HEK293 (cell line): ENCODE data around the gene UNC93B1.

Source experiments
- CTCF ChIP-seq: fragments of 450-650 bp; formaldehyde crosslinking; IDR thresholded peaks from 2 replicates; pipeline ENCODE4 v1.5.1; 2016; ENCODE audit warnings: missing biosample characterization, missing genetic modification characterization
- ZNF223 ChIP-seq: fragments of 450-650 bp; formaldehyde crosslinking; IDR thresholded peaks from 2 replicates; pipeline ENCODE4 v1.5.1; 2016; ENCODE audit warnings: missing biosample characterization, missing genetic modification characterization
- ZNF239 ChIP-seq: fragments of 450-650 bp; formaldehyde crosslinking; IDR thresholded peaks from 2 replicates; pipeline ENCODE4 v1.5.1; 2016; ENCODE audit warnings: missing biosample characterization, missing genetic modification characterization
- ZNF394 ChIP-seq: fragments of 450-650 bp; formaldehyde crosslinking; IDR thresholded peaks from 2 replicates; pipeline ENCODE4 v1.5.1; 2016; ENCODE audit warnings: missing biosample characterization, missing genetic modification characterization, mild to moderate bottlenecking, moderate library complexity, borderline replicate concordance
- ZNF521 ChIP-seq: fragments of 450-650 bp; formaldehyde crosslinking; IDR thresholded peaks from 2 replicates; pipeline ENCODE4 v1.5.1; 2017; ENCODE audit warnings: missing biosample characterization, mild to moderate bottlenecking, missing genetic modification characterization
- ZNF660 ChIP-seq: fragments of 450-650 bp; IDR thresholded peaks from 2 replicates; pipeline ENCODE4 v1.5.1; 2018; ENCODE audit warnings: missing biosample characterization, mild to moderate bottlenecking, missing genetic modification characterization
- TF ChIP-seq, protein P1 (sequence below): fragments of 450-650 bp; formaldehyde crosslinking; IDR thresholded peaks from 2 replicates; pipeline ENCODE4 v1.5.1; 2016; ENCODE audit warnings: missing biosample characterization, missing genetic modification characterization, low read depth

- TF ChIP-seq ZNF223 (tag by site-specific recombination) = no peak
- no peak for TF ChIP-seq ZNF660 (tag by site-specific recombination)
- TF ChIP-seq, protein P1, sequence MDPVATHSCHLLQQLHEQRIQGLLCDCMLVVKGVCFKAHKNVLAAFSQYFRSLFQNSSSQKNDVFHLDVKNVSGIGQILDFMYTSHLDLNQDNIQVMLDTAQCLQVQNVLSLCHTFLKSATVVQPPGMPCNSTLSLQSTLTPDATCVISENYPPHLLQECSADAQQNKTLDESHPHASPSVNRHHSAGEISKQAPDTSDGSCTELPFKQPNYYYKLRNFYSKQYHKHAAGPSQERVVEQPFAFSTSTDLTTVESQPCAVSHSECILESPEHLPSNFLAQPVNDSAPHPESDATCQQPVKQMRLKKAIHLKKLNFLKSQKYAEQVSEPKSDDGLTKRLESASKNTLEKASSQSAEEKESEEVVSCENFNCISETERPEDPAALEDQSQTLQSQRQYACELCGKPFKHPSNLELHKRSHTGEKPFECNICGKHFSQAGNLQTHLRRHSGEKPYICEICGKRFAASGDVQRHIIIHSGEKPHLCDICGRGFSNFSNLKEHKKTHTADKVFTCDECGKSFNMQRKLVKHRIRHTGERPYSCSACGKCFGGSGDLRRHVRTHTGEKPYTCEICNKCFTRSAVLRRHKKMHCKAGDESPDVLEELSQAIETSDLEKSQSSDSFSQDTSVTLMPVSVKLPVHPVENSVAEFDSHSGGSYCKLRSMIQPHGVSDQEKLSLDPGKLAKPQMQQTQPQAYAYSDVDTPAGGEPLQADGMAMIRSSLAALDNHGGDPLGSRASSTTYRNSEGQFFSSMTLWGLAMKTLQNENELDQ = no peak
- TF ChIP-seq ZNF521 (tag by site-specific recombination) = no peak
- TF ChIP-seq ZNF394 (tag by site-specific recombination) = no peak
- TF ChIP-seq CTCF (tag by site-specific recombination) = no peak
- no peak for TF ChIP-seq ZNF239 (tag by site-specific recombination)
These were observed 3.8 kb upstream of the UNC93B1 start for GRCh38 chr11:68007498-68008380.
